Measurements from ENCODE around the gene CYP2E1.
"Not testable (repeated sequence)": the region's sequence is repeated elsewhere in the genome, so short reads cannot be mapped to it uniquely, and the experiment has no call there.

DNA sequence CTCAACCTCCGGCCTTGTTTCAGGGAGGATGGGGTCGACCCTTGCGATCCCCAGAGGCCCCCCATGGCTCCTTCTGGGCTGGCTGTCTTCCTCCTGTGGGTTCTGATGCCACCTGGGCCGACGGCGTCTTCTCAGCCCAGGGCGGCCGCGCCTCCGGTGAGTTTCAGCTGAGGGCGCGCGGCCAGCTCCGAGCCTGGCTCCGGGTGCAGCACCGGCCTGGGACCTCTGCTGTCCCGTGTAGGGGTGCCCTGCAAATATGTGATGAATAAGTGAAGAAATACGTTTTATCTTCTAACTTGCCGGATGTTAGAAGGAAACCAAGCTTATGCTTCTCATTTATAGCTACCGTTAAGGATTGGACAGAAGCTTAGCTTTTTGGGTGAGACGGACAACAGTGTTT is 42.6 kb downstream of the CYP2E1 start:
- not testable (repeated sequence) for TF ChIP-seq RFX5 (IDR thresholded peaks at IDR 0.05; ENCODE audit: low read length); TEAD4 (IDR thresholded peaks at IDR 0.05; ENCODE audit: borderline replicate concordance, insufficient read depth); EP300 (IDR thresholded peaks at IDR 0.05; ENCODE audit: borderline replicate concordance in 1 of 2, low read depth in 1 of 2, low read length in 1 of 2); TAF1 (IDR thresholded peaks at IDR 0.05; ENCODE audit: borderline replicate concordance, low read depth, low read length); POLR2AphosphoS5 (IDR thresholded peaks at IDR 0.05; ENCODE audit: low read depth, low read length); RAD21 (IDR thresholded peaks at IDR 0.05; ENCODE audit: low read length); JUND (IDR thresholded peaks at IDR 0.05)
- TF ChIP-seq, protein P1, sequence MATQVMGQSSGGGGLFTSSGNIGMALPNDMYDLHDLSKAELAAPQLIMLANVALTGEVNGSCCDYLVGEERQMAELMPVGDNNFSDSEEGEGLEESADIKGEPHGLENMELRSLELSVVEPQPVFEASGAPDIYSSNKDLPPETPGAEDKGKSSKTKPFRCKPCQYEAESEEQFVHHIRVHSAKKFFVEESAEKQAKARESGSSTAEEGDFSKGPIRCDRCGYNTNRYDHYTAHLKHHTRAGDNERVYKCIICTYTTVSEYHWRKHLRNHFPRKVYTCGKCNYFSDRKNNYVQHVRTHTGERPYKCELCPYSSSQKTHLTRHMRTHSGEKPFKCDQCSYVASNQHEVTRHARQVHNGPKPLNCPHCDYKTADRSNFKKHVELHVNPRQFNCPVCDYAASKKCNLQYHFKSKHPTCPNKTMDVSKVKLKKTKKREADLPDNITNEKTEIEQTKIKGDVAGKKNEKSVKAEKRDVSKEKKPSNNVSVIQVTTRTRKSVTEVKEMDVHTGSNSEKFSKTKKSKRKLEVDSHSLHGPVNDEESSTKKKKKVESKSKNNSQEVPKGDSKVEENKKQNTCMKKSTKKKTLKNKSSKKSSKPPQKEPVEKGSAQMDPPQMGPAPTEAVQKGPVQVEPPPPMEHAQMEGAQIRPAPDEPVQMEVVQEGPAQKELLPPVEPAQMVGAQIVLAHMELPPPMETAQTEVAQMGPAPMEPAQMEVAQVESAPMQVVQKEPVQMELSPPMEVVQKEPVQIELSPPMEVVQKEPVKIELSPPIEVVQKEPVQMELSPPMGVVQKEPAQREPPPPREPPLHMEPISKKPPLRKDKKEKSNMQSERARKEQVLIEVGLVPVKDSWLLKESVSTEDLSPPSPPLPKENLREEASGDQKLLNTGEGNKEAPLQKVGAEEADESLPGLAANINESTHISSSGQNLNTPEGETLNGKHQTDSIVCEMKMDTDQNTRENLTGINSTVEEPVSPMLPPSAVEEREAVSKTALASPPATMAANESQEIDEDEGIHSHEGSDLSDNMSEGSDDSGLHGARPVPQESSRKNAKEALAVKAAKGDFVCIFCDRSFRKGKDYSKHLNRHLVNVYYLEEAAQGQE (IDR thresholded peaks at IDR 0.05; ENCODE audit: low read depth, low read length), result not testable (repeated sequence)
- TF ChIP-seq, protein P2, sequence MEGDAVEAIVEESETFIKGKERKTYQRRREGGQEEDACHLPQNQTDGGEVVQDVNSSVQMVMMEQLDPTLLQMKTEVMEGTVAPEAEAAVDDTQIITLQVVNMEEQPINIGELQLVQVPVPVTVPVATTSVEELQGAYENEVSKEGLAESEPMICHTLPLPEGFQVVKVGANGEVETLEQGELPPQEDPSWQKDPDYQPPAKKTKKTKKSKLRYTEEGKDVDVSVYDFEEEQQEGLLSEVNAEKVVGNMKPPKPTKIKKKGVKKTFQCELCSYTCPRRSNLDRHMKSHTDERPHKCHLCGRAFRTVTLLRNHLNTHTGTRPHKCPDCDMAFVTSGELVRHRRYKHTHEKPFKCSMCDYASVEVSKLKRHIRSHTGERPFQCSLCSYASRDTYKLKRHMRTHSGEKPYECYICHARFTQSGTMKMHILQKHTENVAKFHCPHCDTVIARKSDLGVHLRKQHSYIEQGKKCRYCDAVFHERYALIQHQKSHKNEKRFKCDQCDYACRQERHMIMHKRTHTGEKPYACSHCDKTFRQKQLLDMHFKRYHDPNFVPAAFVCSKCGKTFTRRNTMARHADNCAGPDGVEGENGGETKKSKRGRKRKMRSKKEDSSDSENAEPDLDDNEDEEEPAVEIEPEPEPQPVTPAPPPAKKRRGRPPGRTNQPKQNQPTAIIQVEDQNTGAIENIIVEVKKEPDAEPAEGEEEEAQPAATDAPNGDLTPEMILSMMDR (IDR thresholded peaks at IDR 0.05), result not testable (repeated sequence)
